Peyer's patch (tissue), 4 donors: ENCODE measurements around the gene GALNT6.

Source experiments
- POLR2A ChIP-seq, 2 donors: fragments of 450-650 bp; IDR thresholded peaks; one replicate each; pipeline ENCODE4 v1.5.1; 2017; ENCODE audit warnings: antibody characterized with exemption in 2 of 2, mild to moderate bottlenecking in 2 of 2, moderate library complexity in 2 of 2
- TF ChIP-seq, protein P1 (sequence below), 6 experiments: fragments of 450-650 bp in 4 of 6; fragments of 200-600 bp in 2 of 6; sonication (generic) in 1 of 6; IDR thresholded peaks; one replicate each; pipeline ENCODE4 v1.5.1; 2017 to 2019; ENCODE audit warnings: antibody characterized with exemption in 6 of 6, mild to moderate bottlenecking in 3 of 6, moderate library complexity in 1 of 6

- TF ChIP-seq, protein P1, sequence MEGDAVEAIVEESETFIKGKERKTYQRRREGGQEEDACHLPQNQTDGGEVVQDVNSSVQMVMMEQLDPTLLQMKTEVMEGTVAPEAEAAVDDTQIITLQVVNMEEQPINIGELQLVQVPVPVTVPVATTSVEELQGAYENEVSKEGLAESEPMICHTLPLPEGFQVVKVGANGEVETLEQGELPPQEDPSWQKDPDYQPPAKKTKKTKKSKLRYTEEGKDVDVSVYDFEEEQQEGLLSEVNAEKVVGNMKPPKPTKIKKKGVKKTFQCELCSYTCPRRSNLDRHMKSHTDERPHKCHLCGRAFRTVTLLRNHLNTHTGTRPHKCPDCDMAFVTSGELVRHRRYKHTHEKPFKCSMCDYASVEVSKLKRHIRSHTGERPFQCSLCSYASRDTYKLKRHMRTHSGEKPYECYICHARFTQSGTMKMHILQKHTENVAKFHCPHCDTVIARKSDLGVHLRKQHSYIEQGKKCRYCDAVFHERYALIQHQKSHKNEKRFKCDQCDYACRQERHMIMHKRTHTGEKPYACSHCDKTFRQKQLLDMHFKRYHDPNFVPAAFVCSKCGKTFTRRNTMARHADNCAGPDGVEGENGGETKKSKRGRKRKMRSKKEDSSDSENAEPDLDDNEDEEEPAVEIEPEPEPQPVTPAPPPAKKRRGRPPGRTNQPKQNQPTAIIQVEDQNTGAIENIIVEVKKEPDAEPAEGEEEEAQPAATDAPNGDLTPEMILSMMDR (IDR thresholded peaks at IDR 0.05), result no peak
- TF ChIP-seq POLR2A (IDR thresholded peaks at IDR 0.05), result no peak
Measured at GRCh38 chr12:51397670-51398069, 6.5 kb upstream of the GALNT6 start.
